HUES64 (cell line): ENCODE data around the gene SH3RF1.

ENCODE experiments used
- H3K27ac ChIP-seq: 2 replicates; pipeline ENCODE4 v1.7.0; 2013; ENCODE audit warnings: low read depth, low read length, inconsistent platforms
- H3K27me3 ChIP-seq: 2 replicates; pipeline ENCODE4 v1.6.1; 2013; ENCODE audit warnings: mild to moderate bottlenecking, low read length; ENCODE audit not compliant: insufficient read depth
- H3K36me3 ChIP-seq: 2 replicates; pipeline ENCODE4 v1.6.1; 2013; ENCODE audit warnings: mild to moderate bottlenecking, low read length; ENCODE audit not compliant: insufficient read depth
- H3K4me1 ChIP-seq: 2 replicates; pipeline ENCODE4 v1.6.1; 2013; ENCODE audit warnings: mild to moderate bottlenecking, low read length, moderate library complexity; ENCODE audit not compliant: insufficient read depth
- H3K4me3 ChIP-seq: 2 replicates; pipeline ENCODE4 v1.5.1; 2013; ENCODE audit warnings: mild to moderate bottlenecking, low read length, moderate library complexity
- H3K9ac ChIP-seq: 2 replicates; pipeline ENCODE4 v1.6.1; 2013; ENCODE audit warnings: mild to moderate bottlenecking, low read depth, low read length
- H3K9me3 ChIP-seq: 2 replicates; pipeline ENCODE4 v1.6.1; 2013; ENCODE audit warnings: low read depth, low read length; ENCODE audit not compliant: insufficient read depth
- WGBS: fragments of 150-250, 120-280 bp; methylation state at CpG from one replicate; pipeline ENCODE4 v1.1.7; 2013; ENCODE audit warnings: missing lambda C conversion rate; 5-methylcytosine and 5-hydroxymethylcytosine counted together

SH3RF1 gene

DNA sequence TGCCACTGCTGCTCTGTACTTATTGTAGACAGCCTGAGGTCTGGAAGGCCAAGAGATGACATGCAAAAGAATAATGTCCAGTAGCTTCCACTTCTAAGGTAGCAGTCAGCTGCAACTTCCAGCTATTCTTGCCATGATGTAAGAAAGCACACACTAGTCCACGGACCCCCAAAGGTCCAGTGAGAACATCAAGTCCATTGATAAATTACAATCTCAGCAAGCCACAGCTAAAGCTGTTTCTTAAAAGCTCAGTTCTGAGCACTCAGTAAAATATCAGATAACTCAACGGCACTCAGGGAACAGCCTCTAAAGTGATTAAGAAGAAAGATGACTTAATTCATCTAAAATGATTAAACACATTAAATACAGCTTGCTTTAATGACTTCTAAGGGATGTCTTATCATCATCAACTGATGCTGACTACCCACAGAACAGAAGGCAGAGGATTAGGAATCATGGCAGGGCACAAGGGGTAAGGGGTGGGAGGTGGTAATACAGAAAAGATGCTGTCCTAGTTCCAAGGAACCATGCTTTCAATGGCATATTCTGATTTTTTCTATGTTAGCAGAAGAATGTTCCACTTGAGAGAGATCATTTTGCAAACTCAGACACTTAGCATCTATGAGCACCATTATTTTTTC is 161.6 kb downstream of the SH3RF1 start:
- WGBS: 99% methylated on average over 2 of the region's 2 CpGs
- H3K4me3 ChIP-seq: no peak overlapping the region
- H3K9ac ChIP-seq: no peak overlapping the region
- no peaks in the 10 kb centered on the region for H3K27me3 ChIP-seq
- H3K36me3 ChIP-seq: peaks cover 43% of the 10 kb centered on the region
- H3K27ac ChIP-seq: no peak overlapping the region
- H3K9me3 ChIP-seq: no peaks in the 10 kb centered on the region
- H3K4me1 ChIP-seq: peaks cover 15% of the 10 kb centered on the region

DNA sequence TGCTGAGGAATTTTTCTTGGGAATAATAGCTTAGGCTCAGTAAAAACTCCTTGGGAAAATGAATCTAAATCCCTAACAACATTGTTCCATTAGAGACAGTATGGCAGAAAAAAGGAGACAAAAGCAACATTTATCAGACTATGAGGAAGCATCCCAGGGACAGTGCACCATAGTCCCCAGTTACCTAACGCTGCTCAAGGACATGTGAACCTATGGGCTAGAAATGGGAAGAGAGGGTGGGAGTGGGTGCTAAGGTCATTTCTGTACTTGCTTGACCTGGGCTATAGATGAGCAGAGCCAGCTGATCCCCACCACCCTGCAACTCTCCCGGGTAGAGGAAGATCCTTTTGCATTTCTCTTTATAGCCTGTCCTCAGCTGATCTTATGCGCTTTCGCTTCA is 162.5 kb downstream of the SH3RF1 start:
- 95% methylated on average over 4 of the region's 4 CpGs for WGBS
- no peaks in the 10 kb centered on the region for H3K9me3 ChIP-seq
- no peak overlapping the region for H3K27ac ChIP-seq
- H3K9ac ChIP-seq: no peak overlapping the region
- H3K4me3 ChIP-seq: no peak overlapping the region
- H3K36me3 ChIP-seq: peaks cover 34% of the 10 kb centered on the region
- no peaks in the 10 kb centered on the region for H3K27me3 ChIP-seq
- H3K4me1 ChIP-seq: peaks cover 22% of the 10 kb centered on the region

DNA sequence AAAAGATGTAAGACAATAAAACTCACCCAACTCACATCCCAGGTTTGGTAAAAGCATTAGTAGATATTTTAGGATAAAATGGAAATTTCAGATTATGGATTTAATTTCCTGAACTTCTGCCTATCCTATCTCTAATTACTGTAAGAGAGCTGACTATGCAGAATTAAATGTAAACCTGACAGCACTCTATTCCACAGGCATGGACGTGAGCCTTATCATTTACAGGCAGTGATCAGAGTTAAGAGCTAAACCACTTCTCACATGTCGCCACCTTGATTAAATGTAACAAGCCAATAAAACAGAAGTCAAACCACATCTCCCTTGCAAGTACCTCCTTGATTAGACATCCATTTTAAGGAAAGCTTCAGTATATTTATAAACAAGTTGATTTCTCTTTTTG is 163.2 kb downstream of the SH3RF1 start:
- Histone ChIP-seq H3K4me1 (peaks cover 22% of the 10 kb centered on the region), H3K9me3 (no peaks in the 10 kb centered on the region), H3K27ac (no peak overlapping the region), H3K4me3 (no peak overlapping the region), H3K36me3 (peaks cover 34% of the 10 kb centered on the region), H3K27me3 (no peaks in the 10 kb centered on the region), H3K9ac (no peak overlapping the region)
- WGBS: 97% methylated on average over 2 of the region's 2 CpGs

DNA sequence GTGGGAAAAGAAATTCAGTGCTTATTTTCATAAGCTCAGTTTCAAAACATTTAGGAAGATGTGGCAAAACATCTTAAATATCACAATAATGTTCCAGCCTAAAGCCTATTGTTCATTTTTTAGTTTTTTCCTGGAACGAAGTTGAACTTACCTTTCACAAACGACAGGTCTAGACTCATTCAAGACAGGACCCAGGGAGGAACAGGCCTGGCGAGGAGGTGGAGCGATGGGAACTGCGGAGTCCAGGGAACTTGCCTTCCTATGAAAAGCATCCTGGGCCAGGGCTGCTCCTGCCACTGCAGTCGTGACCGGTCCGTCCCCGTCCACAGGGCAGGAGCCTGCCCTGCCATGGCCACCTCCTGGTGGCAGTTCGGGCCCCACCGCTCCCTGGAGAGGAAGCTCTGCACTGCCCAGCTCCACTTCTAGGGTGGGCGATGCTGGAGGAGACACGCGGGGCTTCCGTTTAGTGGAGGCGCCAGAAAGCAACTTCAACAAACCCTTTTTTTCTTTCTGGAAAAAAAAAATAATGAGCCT is 164.0 kb downstream of the SH3RF1 start:
- Histone ChIP-seq H3K27ac (no peak overlapping the region), H3K36me3 (peaks cover 34% of the 10 kb centered on the region), H3K9ac (no peak overlapping the region), H3K27me3 (no peaks in the 10 kb centered on the region), H3K4me1 (peaks cover 21% of the 10 kb centered on the region), H3K4me3 (no peak overlapping the region), H3K9me3 (no peaks in the 10 kb centered on the region)
- 92% methylated on average over 14 of the region's 16 CpGs for WGBS

DNA sequence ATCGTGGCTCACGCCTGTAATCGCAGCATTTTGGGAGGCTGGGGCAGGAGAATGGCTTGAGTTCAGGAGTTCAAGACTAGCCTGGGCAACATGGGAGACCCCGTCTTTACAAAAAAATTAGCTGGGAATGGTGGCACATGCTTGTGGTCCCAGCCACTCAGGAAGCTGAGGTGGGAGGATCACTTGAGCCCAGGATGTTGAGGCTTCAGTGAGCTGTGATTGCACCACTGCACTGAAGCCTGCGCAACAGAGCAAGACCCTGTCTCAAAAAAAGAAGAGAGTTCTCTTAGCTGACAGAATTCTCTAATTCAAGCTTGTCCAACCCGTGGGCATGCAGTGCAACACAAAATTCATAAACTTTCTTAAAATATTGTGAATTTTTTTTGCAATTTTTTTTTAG is 165.1 kb downstream of the SH3RF1 start:
- 96% methylated on average over 6 of the region's 6 CpGs for WGBS
- Histone ChIP-seq H3K4me3 (no peak overlapping the region), H3K36me3 (peaks cover 33% of the 10 kb centered on the region), H3K4me1 (peaks cover 25% of the 10 kb centered on the region), H3K9me3 (no peaks in the 10 kb centered on the region), H3K9ac (no peak overlapping the region), H3K27ac (no peak overlapping the region), H3K27me3 (no peaks in the 10 kb centered on the region)

DNA sequence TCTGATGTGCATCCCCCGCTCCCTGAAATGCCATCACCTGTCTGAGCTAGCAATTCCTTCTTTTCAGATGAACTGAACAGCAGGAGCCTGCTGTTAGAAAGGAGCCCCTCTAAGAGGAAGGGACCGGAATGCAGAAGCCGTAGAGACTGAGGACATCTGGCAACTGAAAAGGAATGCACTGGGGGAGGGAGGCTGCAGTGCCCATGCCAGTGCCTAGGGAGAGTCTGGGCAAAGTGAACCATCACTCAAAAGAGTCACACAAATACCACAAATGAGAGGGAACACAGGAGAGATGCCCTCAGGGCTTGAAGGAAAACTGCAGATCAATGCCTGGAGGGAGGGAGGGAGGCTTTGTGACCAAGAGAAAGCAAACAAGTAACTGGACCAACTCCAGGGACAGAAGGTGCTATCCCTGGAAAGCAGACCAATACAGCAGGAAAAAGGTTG is 166.8 kb downstream of the SH3RF1 start:
- 45% methylated on average over 3 of the region's 3 CpGs for WGBS
- Histone ChIP-seq H3K27ac (peak overlapping the region; percentile 58), H3K4me1 (peaks cover 29% of the 10 kb centered on the region), H3K27me3 (no peaks in the 10 kb centered on the region), H3K4me3 (no peak overlapping the region), H3K36me3 (peaks cover 27% of the 10 kb centered on the region), H3K9ac (no peak overlapping the region), H3K9me3 (no peaks in the 10 kb centered on the region)

DNA sequence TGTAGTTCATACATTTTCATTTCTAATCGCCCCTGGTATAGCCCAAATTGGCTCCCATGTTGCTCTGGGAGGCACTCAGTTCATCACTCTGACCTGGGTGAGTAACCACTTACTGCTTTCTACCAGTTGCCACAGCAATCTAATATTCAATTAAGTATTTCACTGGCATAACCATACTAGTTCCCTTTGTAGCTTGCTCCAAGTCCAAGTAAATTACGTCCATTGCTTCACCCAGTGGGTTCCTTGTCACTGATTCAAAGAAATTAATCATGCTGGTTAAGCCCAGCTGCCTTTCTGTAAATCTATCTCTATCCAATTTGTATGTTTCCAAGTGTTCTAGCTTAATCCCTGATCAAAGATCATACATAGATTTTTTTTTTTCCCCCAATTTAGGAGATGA is 168.7 kb downstream of the SH3RF1 start:
- H3K27ac ChIP-seq: 0 out of 2 replicates have a peak overlapping the region, but pooled peaks have one; percentile 13
- H3K9ac ChIP-seq: no peak overlapping the region
- H3K27me3 ChIP-seq: no peaks in the 10 kb centered on the region
- peaks cover 29% of the 10 kb centered on the region for H3K4me1 ChIP-seq
- whole genome bisulfite sequencing: 89% methylated on average over 2 of the region's 2 CpGs
- no peaks in the 10 kb centered on the region for H3K9me3 ChIP-seq
- peaks cover 35% of the 10 kb centered on the region for H3K36me3 ChIP-seq
- H3K4me3 ChIP-seq: no peak overlapping the region

DNA sequence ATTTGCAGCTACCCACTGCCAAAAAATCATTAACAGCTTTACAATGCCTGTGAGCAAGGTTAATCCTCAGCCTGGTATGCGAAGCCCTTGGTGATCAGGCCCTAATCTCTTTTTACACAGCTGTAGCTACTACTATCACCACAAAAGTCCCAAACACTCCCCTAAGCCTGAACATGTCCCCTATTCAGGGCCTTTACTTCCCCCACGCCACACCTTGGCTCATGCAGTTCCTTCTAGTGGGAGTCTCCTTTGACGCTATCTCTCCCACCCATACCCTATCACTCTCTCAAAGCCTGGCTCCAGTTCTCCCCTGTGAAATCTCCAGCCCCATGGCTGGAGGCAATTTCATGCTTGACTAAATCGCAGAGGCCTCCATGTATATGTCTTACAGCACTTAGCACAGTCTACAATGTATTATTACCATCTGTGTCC is 170.1 kb downstream of the SH3RF1 start:
- no peak overlapping the region for H3K27ac ChIP-seq
- peaks cover 33% of the 10 kb centered on the region for H3K36me3 ChIP-seq
- no peaks in the 10 kb centered on the region for H3K9me3 ChIP-seq
- no peak overlapping the region for H3K9ac ChIP-seq
- H3K4me1 ChIP-seq: peaks cover 29% of the 10 kb centered on the region
- 84% methylated on average over 4 of the region's 4 CpGs for WGBS
- no peak overlapping the region for H3K4me3 ChIP-seq
- H3K27me3 ChIP-seq: no peaks in the 10 kb centered on the region

DNA sequence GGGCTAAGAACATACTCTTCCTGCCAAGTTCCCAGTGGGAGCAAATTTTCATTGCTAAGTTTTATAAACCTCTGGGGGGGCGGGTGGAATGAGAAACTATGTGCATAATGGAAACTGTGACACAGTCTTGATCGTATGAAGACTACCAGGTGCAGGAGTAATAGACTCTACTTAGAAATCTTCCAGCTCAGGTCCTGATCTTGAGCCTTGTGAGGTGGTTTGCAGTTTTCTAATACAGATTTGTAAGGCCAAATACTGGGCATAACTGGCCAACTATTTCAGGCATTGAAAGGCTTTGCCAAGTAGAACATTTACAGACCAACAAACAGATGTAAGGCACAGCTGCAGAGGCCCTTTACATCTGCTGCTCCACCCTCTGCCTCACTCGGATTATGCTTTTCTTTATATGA is 171.0 kb downstream of the SH3RF1 start:
- H3K4me1 ChIP-seq: peaks cover 29% of the 10 kb centered on the region
- no peaks in the 10 kb centered on the region for H3K27me3 ChIP-seq
- H3K4me3 ChIP-seq: no peak overlapping the region
- peaks cover 34% of the 10 kb centered on the region for H3K36me3 ChIP-seq
- H3K27ac ChIP-seq: no peak overlapping the region
- no peak overlapping the region for H3K9ac ChIP-seq
- 92% methylated on average over 3 of the region's 3 CpGs for WGBS
- H3K9me3 ChIP-seq: no peaks in the 10 kb centered on the region

DNA sequence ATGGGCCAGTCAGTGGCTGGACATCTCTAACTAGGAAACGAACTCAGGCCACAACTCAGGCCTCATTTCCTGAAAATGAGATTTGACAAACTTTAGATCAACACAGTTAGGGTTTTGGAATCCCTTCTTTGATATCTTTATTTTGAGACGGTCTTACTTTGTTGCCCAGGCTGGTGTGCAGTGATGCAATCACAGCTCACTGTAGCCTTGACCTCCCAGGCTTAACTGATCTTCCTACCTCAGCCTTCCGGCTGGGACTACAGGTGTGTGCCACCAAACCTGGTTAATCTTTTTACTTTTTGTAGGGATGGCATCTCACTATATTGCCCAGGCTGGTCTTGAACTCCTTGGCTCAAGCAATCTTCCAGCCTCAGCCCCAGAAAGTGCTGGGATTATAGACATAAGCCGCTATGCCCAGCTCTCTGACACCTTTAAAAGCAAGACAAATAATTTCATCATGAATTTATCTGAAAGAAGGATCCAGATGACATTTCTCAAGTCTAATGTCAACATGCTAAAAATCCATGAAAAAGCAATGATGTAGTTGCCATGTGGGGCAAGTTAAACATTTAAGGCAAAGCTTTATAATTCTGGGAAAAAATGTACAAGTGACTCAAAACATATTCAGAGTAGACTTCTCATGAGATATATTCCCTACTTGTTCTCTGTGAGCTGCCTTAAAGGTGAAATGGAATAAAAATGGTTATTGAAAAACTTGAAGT is 171.6 kb downstream of the SH3RF1 start:
- H3K36me3 ChIP-seq: peaks cover 36% of the 10 kb centered on the region
- peaks cover 26% of the 10 kb centered on the region for H3K4me1 ChIP-seq
- H3K27ac ChIP-seq: no peak overlapping the region
- no peak overlapping the region for H3K9ac ChIP-seq
- WGBS: 92% methylated on average over 4 of the region's 4 CpGs
- H3K9me3 ChIP-seq: no peaks in the 10 kb centered on the region
- no peaks in the 10 kb centered on the region for H3K27me3 ChIP-seq
- H3K4me3 ChIP-seq: no peak overlapping the region

DNA sequence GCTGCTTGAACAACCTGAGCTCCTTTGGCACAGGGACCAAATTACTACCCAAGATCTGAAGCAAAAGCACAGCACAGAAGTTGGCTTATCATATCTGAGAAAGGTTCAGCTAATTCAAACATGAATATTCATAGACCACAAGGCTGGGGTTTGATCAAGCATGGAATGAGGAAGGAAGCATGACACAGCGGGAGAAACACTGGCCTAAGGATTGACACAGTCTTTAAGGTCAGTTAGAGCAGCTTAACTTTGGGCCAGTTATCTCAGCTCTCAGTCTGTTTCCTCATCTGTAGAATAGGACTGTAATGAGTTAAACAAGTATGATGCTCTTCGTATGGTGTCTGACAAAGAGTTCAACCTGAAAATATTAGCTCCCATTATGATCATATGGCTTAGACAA is 172.2 kb downstream of the SH3RF1 start:
- Histone ChIP-seq H3K27ac (no peak overlapping the region), H3K36me3 (peaks cover 41% of the 10 kb centered on the region), H3K9me3 (no peaks in the 10 kb centered on the region), H3K4me1 (peaks cover 21% of the 10 kb centered on the region), H3K4me3 (no peak overlapping the region), H3K27me3 (no peaks in the 10 kb centered on the region), H3K9ac (no peak overlapping the region)
- 93% methylated on average over 2 of the region's 2 CpGs for WGBS
